ENCODE data around the gene MEF2C.

MEF2C gene

GRCh38 chr5:88895681-88896501 is 12.9 kb upstream of the MEF2C start:
- Mint-ChIP-seq H3K36me3 (no peaks in the 10 kb centered on the region), H3K4me1 (no peaks in the 10 kb centered on the region), H3K27me3 (peaks cover 11% of the 10 kb centered on the region), H3K4me3 (no peak overlapping the region), H3K27ac (no peak overlapping the region), H3K9me3 (no peaks in the 10 kb centered on the region)

GRCh38 chr5:88892669-88893068 is 9.7 kb upstream of the MEF2C start:
- Mint-ChIP-seq H3K4me3 (no peak overlapping the region), H3K36me3 (no peaks in the 10 kb centered on the region), H3K27me3 (peaks cover 29% of the 10 kb centered on the region), H3K4me1 (no peaks in the 10 kb centered on the region), H3K9me3 (no peaks in the 10 kb centered on the region), H3K27ac (no peak overlapping the region)

GRCh38 chr5:88890070-88890781 is 7.2 kb upstream of the MEF2C start:
- Mint-ChIP-seq H3K36me3 (no peaks in the 10 kb centered on the region), H3K27me3 (peaks cover 38% of the 10 kb centered on the region), H3K9me3 (no peaks in the 10 kb centered on the region), H3K4me3 (no peak overlapping the region), H3K4me1 (no peaks in the 10 kb centered on the region), H3K27ac (no peak overlapping the region)

GRCh38 chr5:88889189-88890069 is 6.4 kb upstream of the MEF2C start:
- peak overlapping the region; percentile 39 for H3K4me3 Mint-ChIP-seq
- peaks cover 2% of the 10 kb centered on the region for H3K4me1 Mint-ChIP-seq
- H3K27ac Mint-ChIP-seq = no peak overlapping the region
- H3K27me3 Mint-ChIP-seq = peaks cover 41% of the 10 kb centered on the region
- no peaks in the 10 kb centered on the region for H3K9me3 Mint-ChIP-seq
- no peaks in the 10 kb centered on the region for H3K36me3 Mint-ChIP-seq

GRCh38 chr5:88888848-88889188 is 5.8 kb upstream of the MEF2C start:
- H3K27me3 Mint-ChIP-seq = peaks cover 44% of the 10 kb centered on the region
- no peak overlapping the region for H3K4me3 Mint-ChIP-seq
- no peaks in the 10 kb centered on the region for H3K9me3 Mint-ChIP-seq
- no peaks in the 10 kb centered on the region for H3K36me3 Mint-ChIP-seq
- peaks cover 8% of the 10 kb centered on the region for H3K4me1 Mint-ChIP-seq
- H3K27ac Mint-ChIP-seq = no peak overlapping the region

GRCh38 chr5:88888291-88888690 is 5.3 kb upstream of the MEF2C start:
- Mint-ChIP-seq H3K27me3 (peaks cover 48% of the 10 kb centered on the region), H3K9me3 (no peaks in the 10 kb centered on the region), H3K27ac (no peak overlapping the region), H3K4me3 (no peak overlapping the region), H3K4me1 (peaks cover 14% of the 10 kb centered on the region), H3K36me3 (no peaks in the 10 kb centered on the region)

GRCh38 chr5:88887342-88887741 is 4.4 kb upstream of the MEF2C start:
- no peak overlapping the region for H3K27ac Mint-ChIP-seq
- H3K27me3 Mint-ChIP-seq = peaks cover 52% of the 10 kb centered on the region
- no peaks in the 10 kb centered on the region for H3K36me3 Mint-ChIP-seq
- no peak overlapping the region for H3K4me3 Mint-ChIP-seq
- peaks cover 22% of the 10 kb centered on the region for H3K4me1 Mint-ChIP-seq
- no peaks in the 10 kb centered on the region for H3K9me3 Mint-ChIP-seq

- Mint-ChIP-seq H3K27me3 (peaks cover 53% of the 10 kb centered on the region), H3K4me3 (no peak overlapping the region), H3K27ac (no peak overlapping the region), H3K36me3 (no peaks in the 10 kb centered on the region), H3K9me3 (no peaks in the 10 kb centered on the region), H3K4me1 (peaks cover 22% of the 10 kb centered on the region)
These were observed 3.9 kb upstream of the MEF2C start for GRCh38 chr5:88886746-88887341.

GRCh38 chr5:88886252-88886651 is 3.3 kb upstream of the MEF2C start:
- H3K9me3 Mint-ChIP-seq = no peaks in the 10 kb centered on the region
- H3K36me3 Mint-ChIP-seq = no peaks in the 10 kb centered on the region
- H3K4me1 Mint-ChIP-seq = peaks cover 22% of the 10 kb centered on the region
- H3K27ac Mint-ChIP-seq = no peak overlapping the region
- no peak overlapping the region for H3K4me3 Mint-ChIP-seq
- peaks cover 49% of the 10 kb centered on the region for H3K27me3 Mint-ChIP-seq

- Mint-ChIP-seq H3K27ac (no peak overlapping the region), H3K4me3 (no peak overlapping the region)
These were observed 2.0 kb upstream of the MEF2C start for GRCh38 chr5:88885002-88885401.

GRCh38 chr5:88884608-88884877 is 1.6 kb upstream of the MEF2C start:
- Mint-ChIP-seq H3K36me3 (no peaks in the 10 kb centered on the region), H3K4me3 (no peak overlapping the region), H3K27me3 (peaks cover 48% of the 10 kb centered on the region), H3K27ac (no peak overlapping the region), H3K9me3 (no peaks in the 10 kb centered on the region), H3K4me1 (peaks cover 22% of the 10 kb centered on the region)

More at GRCh38 chr5:88885002-88885401, 2.0 kb upstream of the MEF2C start:
- Mint-ChIP-seq H3K27me3 (peaks cover 47% of the 10 kb centered on the region), H3K9me3 (no peaks in the 10 kb centered on the region), H3K36me3 (no peaks in the 10 kb centered on the region), H3K4me1 (peaks cover 22% of the 10 kb centered on the region)

- H3K27me3 Mint-ChIP-seq = peaks cover 47% of the 10 kb centered on the region
- H3K4me3 Mint-ChIP-seq = peak overlapping the region; percentile 90
- no peaks in the 10 kb centered on the region for H3K9me3 Mint-ChIP-seq
- H3K36me3 Mint-ChIP-seq = no peaks in the 10 kb centered on the region
- no peak overlapping the region for H3K27ac Mint-ChIP-seq
- peaks cover 22% of the 10 kb centered on the region for H3K4me1 Mint-ChIP-seq
These were observed 1.0 kb upstream of the MEF2C start for GRCh38 chr5:88883836-88884607.

- no peak overlapping the region for H3K27ac Mint-ChIP-seq
- H3K9me3 Mint-ChIP-seq = no peaks in the 10 kb centered on the region
- peaks cover 41% of the 10 kb centered on the region for H3K27me3 Mint-ChIP-seq
These were observed 527 bp downstream of the MEF2C start for GRCh38 chr5:88882276-88883038.

GRCh38 chr5:88881571-88881971 is 1.4 kb downstream of the MEF2C start:
- Mint-ChIP-seq H3K4me3 (no peak overlapping the region), H3K36me3 (no peaks in the 10 kb centered on the region), H3K27ac (no peak overlapping the region), H3K9me3 (no peaks in the 10 kb centered on the region), H3K27me3 (peaks cover 38% of the 10 kb centered on the region), H3K4me1 (peaks cover 22% of the 10 kb centered on the region)

More at GRCh38 chr5:88882276-88883038, 527 bp downstream of the MEF2C start:
- Mint-ChIP-seq H3K36me3 (no peaks in the 10 kb centered on the region), H3K4me1 (peaks cover 22% of the 10 kb centered on the region), H3K4me3 (peak overlapping the region; percentile 90)
